ENCODE measurements around the gene DACT2. TPM values are rescaled to one million over a fixed set of nuclear protein-coding genes. Genes with fewer than 3 reads are reported as not detected.

Gene DACT2
- total and polyA plus RNA-seq, 2 of the 8 experiments (the other 6 are each of a cell fraction or from before 2014, with no cell fraction given): 2.9 to 3.1 TPM

DNA sequence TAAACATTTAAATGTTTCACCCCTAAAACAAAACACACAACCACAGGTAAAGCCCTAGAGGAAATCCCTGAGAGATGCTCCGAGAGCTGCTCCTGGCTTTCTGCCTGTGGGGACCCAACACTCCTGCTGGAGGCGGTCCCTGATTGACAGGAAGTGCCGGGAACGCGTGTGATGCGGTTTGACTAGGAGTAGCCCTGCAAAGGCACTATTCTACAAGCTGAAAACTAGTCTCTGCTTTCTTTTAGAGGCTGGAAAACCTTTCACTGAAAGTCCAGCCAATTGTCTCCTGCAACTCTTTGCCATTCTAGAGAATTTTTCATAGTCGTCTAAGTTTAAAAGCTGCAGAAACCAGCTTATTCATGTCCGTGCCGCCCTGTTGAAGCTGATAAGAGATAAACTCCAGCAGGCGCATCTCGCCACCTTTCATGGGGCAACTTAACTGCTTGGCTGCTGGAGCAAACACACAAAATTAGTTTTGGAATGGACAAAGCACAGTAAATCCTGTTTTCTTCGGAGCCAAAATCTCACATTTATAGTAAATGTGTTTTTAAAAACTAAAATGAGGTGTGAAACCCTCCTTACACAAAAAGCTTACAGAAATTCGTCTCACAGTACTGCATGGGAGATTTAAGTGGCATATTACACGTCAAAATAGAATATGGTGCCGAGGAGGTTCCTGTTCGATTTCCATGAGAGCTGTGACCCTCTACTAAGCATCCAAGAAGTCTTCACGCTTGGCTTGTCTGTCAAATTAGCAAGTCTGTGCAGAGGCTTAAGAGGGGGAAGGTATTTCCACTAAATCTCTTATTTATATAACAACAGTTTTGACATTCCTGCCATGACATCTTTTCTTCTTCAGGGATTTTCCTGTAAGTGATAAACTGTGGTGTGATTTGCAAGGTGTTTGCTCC is 46.9 kb downstream of the DACT2 start:
- Histone ChIP-seq H2BK120ac (replicated peaks; ENCODE audit: low read depth, low read length) (no peak overlapping the region), H3K4me3 (ENCODE audit: extremely low read depth in 1 of 4, insufficient read depth in 2 of 4, low read depth in 3 of 4, low read length in 4 of 4) (no peak overlapping the region), H2AK5ac (ENCODE audit: low read depth, low read length) (no peak overlapping the region), H3K9ac (replicated peaks in 1 of 4; ENCODE audit: extremely low read depth in 1 of 4, low read depth in 3 of 4, low read length in 3 of 4) (no peak overlapping the region), H3K4me2 (ENCODE audit: insufficient read depth in 1 of 2, low read depth in 2 of 2, low read length in 2 of 2) (no peak overlapping the region), H3K79me1 (ENCODE audit: low read depth, low read length) (no peaks in the 10 kb centered on the region), H3K36me3 (ENCODE audit: control insufficient read depth in 2 of 4, insufficient read depth in 4 of 4, low read length in 3 of 4) (no peaks in the 10 kb centered on the region), H2BK20ac (ENCODE audit: low read length) (no peak overlapping the region), H3K79me2 (ENCODE audit: control insufficient read depth in 1 of 2, insufficient read depth in 2 of 2, low read length in 2 of 2) (no peaks in the 10 kb centered on the region), H4K20me1 (replicated peaks in 1 of 2; ENCODE audit: control insufficient read depth in 1 of 2, insufficient read depth in 2 of 2, low read length in 2 of 2) (peaks cover 0 to 4% of the 10 kb centered on the region in 2 experiments), H3K23me2 (ENCODE audit: low read depth, low read length) (peaks cover 7% of the 10 kb centered on the region; the same call in 1 of the 2 replicates), H3K27me3 (replicated peaks in 1 of 4; ENCODE audit: control insufficient read depth in 3 of 4, extremely low read depth in 1 of 4, insufficient read depth in 3 of 4, low read length in 3 of 4) (no peaks in the 10 kb centered on the region; a peak in 1 of 7 replicates), H3K9me3 (ENCODE audit: insufficient read depth in 2 of 2, low read depth in 1 of 2, low read length in 1 of 2) (no peaks in the 10 kb centered on the region), H3K4me1 (replicated peaks in 1 of 4; ENCODE audit: control insufficient read depth in 3 of 4, insufficient read depth in 4 of 4, low read length in 3 of 4) (peaks cover 0 to 17% (median 7%) of the 10 kb centered on the region in 4 experiments; a peak in 6 of 7 replicates), H3K18ac (ENCODE audit: extremely low read depth, low read length) (no peak overlapping the region), H3K56ac (replicated peaks; ENCODE audit: insufficient read length, low read depth, low read length) (no peak overlapping the region), H3K4ac (replicated peaks; ENCODE audit: insufficient read length, low read depth, low read length) (no peak overlapping the region), H2BK5ac (ENCODE audit: low read depth, low read length) (no peak overlapping the region), H2AFZ (ENCODE audit: low read length) (no peak overlapping the region), H4K91ac (replicated peaks; ENCODE audit: insufficient read length, low read length) (no peak overlapping the region), H3K14ac (ENCODE audit: insufficient read length) (no peak overlapping the region), H3K23ac (ENCODE audit: insufficient read length) (no peak overlapping the region), H4K8ac (ENCODE audit: extremely low read depth, insufficient read depth, low read length) (no peak overlapping the region), H2BK12ac (ENCODE audit: low read depth, low read length) (no peak overlapping the region), H4K5ac (ENCODE audit: insufficient read length, low read depth, low read length) (no peak overlapping the region), H3K27ac (ENCODE audit: low read depth, low read length) (no peak overlapping the region), H2BK15ac (ENCODE audit: low read length) (no peak overlapping the region)
- FAIRE-seq (peak; percentile 13), DNase-seq (ENCODE audit: low read depth in 1 of 2, low spot score in 2 of 2) (no peak)
- CTCF ChIA-PET (ENCODE audit: partially characterized antibody): interaction anchor here (0.5 to 1.1 kb wide), 4 partner anchors 33 to 83 kb away, joined by 3 to 5 read pairs (median 4); no protein-coding TSS in a partner anchor
- POLR2A ChIA-PET (ENCODE audit: partially characterized antibody): no interaction called here
- 81% methylated on average over 17 of the region's 17 CpGs; no CpG with 5 or more reads in 1 of the 2 experiments for WGBS, 2 experiments (ENCODE audit: extremely low coverage in 1 of 2, insufficient coverage in 1 of 2, insufficient read length in 1 of 2, insufficient replicate concordance in 2 of 2, low coverage in 1 of 2, low lambda C conversion rate in 2 of 2, missing lambda C conversion rate in 1 of 2)
- TF ChIP-seq, protein P1, sequence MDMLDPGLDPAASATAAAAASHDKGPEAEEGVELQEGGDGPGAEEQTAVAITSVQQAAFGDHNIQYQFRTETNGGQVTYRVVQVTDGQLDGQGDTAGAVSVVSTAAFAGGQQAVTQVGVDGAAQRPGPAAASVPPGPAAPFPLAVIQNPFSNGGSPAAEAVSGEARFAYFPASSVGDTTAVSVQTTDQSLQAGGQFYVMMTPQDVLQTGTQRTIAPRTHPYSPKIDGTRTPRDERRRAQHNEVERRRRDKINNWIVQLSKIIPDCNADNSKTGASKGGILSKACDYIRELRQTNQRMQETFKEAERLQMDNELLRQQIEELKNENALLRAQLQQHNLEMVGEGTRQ (IDR thresholded peaks at IDR 0.05; ENCODE audit: low read length): no peak
- TF ChIP-seq SP4 (IDR thresholded peaks at IDR 0.05; ENCODE audit: low read length) (no peak), POU5F1 (IDR thresholded peaks at IDR 0.05; ENCODE audit: low read depth, low read length) (no peak), SP2 (IDR thresholded peaks at IDR 0.05; ENCODE audit: low read length) (no peak), SRF (IDR thresholded peaks at IDR 0.05; ENCODE audit: low read depth, low read length) (no peak), KDM5A (IDR thresholded peaks at IDR 0.05; ENCODE audit: low read length) (no peak), CBX5 (IDR thresholded peaks at IDR 0.05; ENCODE audit: low read depth, low read length) (no peak)
